IPS DF 4.7 (cell line): ENCODE data around the gene VGLL4.
"Not testable (repeated sequence)": the region's sequence is repeated elsewhere in the genome, so short reads cannot be mapped to it uniquely, and the experiment has no call there.

Experiments
- DNase-seq: peaks from one replicate; pipeline ENCODE4 v3.0.0-alpha.2; 2013; ENCODE audit warnings: low spot score; ENCODE audit errors: extremely low read depth

Gene VGLL4

DNA sequence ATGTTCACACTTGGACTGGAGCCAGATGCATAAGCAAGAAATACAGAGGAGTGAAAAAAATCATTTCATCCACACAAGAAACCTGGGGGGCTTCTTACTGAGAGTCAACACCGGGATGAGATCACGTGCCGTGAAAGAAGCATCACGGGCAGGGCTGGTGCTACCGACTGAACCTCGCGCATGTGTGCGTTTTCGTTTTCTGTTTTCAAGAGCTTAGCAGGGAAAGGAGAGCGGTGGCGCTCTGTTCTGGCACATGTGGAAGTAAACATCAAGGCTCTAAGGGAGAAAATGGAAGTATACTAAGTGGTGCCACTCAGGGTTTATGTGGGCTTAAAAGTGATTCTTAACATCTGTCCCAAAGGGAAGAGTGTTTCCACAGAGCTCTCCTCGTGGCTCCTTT, 55.9 kb downstream of the VGLL4 start:
- no peak for DNase-seq

DNA sequence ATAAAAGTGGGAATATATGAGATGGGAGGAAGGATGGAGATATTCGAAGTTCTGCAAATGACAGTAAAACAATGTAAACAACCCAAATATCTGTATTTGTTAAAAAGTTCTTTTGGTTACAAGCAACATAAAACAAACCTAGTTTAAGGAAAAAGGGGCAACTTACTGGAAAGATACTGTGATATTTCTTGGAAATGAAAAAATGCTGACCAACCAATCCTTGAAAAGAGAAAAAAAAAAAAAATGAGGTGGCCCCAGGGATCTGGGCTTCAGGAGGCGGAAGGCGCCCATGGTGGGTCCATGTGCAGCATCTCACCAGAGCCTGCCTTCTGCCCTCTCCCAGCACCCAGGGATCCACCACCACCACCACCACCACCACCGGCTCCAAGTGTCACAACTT, 59.1 kb downstream of the VGLL4 start:
- no peak for DNase-seq

DNA sequence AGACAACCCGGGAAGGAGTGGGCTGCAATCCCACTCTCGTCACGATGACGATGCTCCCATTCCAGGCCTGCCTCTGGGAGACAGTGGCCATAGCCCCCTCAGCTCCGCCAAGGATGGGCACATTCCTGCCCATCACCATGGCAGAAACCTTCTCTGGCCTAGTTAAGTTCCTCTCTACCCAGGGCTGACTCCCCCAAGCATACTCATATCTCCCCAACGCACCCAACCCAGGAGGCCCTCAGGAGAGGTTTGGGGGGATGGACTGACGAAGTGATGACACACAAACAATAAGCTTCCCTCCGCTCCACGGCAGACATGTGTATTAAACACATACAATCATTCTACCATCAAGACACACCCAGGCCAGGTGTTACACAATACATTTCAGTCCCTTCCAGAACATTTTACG, 60.1 kb downstream of the VGLL4 start:
- DNase-seq = no peak

DNA sequence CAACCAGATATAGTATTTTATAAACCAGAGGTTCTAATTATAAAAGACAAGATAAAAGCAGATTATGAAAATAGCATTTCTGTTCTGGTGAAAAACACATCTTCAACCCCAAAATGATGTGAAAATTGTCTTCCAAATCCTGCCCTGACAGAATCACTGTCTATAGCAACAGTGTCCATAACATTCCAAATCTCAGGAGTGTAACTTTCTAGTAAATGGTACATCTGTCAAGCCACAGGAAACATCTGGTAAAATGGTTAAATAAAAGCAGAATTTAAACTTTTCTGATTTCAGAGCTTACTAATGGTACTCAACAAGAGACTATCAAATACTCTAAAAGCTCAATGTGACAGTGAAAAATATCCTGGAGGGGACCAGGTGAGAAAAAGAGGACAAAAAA, 60.5 kb downstream of the VGLL4 start:
- no peak for DNase-seq

DNA sequence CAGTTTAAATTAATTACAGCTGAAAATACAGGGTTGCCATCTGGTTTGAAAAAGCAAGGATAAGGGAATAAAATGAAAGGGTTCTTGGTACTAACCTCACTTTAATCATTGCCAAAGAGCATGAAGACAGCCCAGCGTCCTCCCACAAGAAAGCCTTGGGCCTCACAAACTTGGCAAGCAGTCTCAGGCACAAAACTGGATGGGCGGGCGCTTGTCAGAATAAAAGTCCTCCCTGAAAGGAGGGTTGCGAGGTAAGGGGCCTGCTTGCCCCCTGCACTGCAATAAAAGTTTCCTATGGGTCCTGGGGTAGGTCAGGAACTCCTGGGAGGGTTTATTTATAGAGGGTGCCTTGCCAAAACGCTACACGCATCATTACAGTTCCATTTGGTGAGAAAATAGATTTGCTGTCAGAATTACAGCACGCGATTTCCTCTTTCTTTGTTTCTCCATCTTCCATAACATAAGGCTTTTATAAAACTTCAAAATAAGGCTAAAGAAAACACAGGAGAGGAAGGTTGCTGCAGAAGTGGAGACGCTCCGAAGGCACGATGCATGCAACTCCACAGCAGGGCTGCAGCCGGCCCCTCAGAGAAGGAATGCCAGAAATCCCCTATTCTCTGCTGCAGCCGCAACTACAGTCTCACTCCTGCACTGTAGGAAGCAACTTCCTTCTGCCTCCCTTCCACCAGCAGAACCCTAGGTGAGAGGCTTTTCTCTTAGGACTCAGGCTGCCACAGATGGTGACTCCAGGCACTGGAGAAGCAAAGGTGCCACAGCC, 61.3 kb downstream of the VGLL4 start:
- no peak for DNase-seq

DNA sequence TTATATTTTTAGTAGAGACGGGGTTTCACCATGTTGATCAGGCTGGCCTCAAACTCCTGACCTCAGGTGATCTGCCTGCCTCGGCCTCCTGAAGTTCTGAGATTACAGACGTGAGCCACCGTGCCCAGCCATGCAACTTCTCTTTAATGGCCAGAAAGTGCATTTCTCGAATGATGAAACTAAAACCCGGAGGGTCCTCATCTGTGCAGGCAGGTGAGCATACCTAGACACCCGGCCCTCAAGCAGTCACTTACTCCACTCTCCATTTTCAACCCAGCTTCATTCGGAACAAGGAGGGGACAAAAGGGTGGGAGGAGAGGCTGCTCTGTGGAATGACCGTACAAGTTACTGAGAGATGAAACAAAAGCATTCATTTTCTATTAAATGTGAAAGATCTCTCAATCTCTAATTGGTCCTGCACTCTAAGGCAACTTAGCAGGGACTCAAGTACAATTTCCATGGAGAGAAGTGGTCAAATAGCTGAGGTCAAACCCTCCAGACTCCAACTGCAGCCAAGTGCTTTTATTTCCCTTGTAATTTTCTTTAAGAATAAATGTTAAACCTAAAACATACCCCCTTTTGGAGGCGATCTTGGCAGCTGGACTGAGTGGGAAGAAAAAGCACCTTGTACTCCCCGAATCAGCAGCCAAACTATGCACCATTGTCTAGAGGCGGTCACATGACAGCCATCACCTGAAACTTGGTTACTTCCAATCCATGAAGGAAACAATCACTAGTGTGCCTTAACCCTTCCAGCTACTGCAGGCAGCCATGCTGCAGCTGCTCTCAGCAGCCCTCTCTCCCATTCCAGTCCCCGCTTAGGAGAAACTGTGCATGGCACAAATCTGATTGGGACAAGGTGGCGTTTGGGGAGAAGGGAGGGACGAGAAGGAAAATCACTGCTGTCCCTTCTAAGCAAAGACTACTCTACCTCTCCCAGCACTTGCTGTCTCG, 62.2 kb downstream of the VGLL4 start:
- no peak for DNase-seq

DNA sequence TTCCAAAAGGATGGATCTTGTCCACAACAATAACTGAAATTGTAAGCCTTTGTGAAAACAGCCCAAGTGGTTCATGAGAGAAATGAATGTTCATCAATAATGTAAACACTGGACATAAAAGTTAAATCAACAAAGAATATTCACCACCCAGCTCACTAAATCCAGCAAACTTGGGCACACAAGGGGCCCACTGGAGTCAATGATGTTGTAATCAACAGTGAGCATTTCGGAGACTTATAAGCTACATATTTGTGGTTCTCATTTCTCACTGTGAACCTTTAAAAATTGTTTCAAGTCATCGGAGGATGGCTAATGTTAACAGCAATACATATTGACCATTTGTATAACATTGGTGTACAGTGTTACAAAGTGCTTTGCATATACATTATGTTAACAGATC, 63.1 kb downstream of the VGLL4 start:
- DNase-seq = no peak

DNA sequence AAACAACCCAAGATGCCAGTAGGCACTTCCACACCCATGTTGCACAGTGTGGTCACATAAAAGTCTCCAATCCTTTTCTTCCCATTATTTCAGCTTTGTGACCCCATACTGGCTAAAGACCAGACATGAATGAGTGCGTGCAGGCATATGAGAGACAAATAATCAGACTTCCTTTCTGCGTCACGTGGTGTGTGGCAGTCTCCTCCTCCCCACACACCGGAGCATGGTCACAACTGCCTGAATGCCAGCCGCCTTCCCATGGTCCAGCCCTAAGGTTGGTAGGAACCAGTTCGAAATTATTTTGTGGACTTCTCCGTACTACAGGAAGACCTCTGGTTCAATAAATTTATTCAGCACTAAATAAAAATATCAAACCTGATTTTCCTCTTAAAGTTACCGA, 65.5 kb downstream of the VGLL4 start:
- DNase-seq = no peak

DNA sequence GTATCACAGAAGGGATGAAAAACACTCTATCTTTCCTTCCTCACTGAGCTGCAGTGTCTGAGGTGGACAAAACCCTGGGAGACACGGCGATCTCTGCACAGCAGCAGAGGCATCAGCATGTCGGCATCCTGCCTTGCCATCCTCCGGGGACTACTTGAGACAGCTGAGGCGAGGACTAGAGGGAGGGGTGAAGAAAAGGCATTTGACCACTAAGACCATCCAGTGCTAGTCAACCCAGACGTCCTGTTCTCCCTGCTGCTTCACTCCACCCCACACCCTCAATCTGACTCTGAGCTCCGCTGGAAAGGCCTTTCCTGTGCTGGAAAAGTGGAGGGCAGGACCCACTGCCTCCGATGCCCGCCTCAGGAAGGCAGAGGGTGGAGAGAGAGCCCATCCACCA, 67.3 kb downstream of the VGLL4 start:
- no peak for DNase-seq

DNA sequence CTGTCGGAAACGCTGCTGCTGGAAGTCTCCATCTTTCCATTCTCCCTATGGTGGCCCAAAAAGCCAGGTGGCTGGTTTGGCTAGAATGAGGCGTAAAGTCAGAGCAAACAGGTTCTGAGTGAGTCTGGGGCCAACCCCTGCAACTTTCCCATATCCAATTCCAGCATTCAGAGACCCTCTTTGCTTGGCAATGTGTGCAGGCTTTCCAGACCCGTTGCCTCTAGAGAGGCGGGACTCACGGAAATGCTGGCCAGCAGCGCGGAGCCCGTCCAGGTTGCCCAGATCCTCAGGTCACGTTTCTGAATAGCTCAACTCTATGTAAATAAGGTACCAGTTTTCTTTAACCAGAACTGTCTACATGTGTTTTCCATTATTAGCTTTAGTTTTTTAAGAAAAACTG, 68.0 kb downstream of the VGLL4 start:
- no peak for DNase-seq

DNA sequence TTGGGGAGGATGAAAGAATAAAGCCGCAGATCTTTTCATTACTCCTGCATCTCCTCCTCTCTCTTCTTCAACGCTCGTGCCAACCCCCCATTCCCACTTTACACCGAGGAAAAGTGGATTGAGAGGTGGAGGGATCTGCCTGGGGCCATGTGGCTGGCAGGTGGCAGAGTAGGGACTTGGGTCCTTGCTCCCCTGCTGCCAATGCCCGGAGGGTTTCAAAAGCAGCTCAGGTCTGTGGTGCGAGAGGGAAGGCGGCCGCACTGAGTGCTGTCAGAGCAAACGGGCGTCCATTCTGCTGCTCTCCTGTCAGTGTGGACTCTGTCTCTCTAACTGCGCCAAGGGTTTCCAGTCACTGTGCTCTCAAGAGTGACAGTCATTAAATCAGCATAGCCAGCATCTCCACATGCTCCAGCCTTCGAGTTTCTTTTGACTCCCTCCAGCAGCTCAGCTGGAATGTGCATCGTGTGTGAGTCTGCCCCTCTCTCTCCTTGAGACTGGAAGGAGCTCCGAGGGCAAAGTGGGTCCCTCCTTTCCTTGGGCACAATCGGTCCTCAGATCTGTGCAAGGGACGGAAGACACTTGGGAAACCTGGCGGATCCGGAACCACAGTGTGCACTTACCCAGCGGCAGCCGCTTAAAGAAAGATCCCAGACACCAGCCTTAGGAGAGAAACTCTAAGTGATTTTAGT, 68.6 kb downstream of the VGLL4 start:
- DNase-seq = no peak

DNA sequence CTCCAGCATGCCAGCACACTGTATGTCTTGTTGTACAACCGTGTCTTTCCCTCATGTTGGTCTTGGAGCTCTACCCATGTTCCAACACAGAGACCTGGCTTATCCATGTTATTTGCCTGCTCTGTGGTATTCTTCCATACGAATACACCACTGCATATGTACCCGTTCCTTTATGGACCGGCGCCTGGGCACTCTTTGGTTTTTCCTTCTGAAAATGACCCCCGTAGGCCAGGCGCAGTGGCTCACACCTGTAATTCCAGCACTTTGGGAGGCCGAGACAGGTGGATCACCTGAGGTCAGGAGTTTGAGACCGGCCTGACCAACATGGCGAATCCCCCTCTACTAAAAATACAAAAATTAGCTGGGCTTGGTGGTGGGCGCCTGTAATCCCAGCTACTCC, 71.1 kb downstream of the VGLL4 start:
- DNase-seq = not testable (repeated sequence)

DNA sequence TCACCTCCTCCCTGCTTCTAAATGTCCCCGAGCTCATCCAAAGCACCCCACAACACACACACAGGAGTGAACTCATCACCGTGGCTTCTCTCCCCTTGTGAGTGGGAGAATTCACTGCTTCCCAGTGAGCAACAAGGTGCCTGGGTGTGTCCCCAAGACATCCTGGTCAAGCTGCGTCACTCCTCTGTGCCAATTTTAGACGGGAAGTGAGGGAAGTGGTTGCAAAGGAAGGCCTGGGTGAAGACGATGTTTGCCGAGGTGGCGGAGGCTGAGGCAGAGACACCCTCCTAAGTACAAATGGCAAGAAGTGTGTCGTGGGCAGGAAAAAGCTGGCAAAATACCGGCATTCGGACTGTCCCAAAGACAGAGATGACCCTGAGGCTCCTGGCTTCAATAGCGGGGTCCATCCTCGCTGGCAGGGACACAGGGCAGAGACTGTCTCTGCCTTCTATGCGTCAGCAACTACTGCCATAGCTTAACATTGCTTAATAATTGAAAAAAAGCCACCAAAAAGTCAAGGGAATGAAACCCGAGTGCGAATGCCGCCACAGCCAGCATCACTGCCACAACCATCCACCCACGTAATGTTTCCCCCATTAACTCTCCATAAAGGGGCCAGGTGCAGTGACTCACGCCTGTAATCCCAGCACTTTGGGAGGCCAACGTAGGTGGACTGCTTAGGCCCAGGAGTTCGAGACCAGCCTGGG, 72.8 kb downstream of the VGLL4 start:
- no peak for DNase-seq

DNA sequence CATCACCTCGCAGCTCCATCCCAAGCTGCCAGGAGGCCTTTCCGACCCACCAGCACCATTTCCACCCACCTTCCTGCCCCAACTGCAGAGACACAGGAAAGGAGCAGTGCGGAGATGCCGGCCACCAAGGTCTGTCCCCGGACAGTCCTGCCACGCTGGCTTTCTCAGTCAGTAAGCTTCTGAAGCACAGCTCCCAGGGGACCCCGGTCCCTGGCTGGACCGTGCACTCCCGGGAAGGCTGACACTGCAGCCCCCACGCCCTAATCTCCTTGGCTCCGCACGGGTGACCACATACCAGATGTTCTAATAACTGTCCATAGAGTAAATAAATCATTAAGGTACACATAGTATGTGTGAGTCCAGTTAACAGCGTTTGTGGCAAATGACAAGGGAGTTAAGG, 73.5 kb downstream of the VGLL4 start:
- no peak for DNase-seq

DNA sequence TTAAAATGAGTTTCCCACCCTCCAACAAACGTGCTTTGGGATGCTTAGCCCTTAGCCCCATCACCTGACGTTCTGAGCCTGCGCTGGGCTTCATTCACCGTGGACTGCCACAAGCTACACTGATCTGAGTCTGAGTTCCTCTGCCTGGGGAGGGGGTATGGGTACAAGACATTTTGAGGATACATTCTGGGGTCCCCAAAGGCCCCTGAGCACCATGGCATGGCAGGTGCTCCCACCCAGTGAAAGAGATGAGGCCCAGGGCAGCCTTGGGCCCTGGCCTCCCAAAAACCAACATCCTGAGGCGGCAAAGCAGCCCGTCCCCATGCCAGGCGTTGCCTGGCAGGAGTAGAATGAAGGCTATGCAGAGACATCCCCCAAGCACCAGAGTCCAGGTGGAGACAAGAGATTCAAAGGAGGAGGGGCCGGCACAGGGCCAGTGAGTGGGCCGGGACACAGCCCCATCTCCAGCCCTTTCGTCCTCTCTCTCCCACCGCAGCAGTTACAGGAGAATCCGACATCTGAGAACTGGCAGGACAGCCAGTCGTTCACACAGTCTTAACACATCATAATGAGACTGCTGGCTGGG, 74.5 kb downstream of the VGLL4 start:
- no peak for DNase-seq

DNA sequence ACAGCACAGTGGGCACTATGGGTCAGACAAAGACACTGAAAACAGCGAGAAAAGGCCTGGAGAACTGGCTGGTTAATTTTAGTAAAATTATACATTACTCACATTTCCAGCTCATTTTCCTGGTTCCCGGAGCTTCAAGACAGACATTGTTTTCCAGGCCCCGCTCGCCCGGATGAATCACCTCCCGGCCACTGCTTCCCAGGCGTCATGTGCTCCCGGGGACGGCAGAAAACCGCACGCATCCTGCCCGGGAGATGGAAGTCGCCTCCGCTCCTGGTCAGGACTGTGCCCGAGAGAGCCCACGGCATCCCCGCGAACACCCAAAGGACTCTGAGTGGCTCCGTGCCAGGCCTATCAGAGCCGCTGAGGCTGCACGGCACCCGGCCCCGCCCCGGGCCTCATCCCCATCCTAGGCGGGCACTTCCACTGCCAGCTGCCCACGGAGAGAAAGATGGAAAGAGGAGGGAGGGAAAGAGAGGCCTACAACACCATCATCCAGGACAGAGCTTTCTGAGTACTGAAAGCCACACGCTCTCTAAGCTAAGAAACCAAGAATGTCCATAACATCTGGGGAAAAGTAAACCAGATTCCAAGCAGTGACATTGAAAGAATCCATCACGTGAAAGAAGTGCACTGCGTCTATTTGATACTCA, 75.1 kb downstream of the VGLL4 start:
- no peak for DNase-seq

DNA sequence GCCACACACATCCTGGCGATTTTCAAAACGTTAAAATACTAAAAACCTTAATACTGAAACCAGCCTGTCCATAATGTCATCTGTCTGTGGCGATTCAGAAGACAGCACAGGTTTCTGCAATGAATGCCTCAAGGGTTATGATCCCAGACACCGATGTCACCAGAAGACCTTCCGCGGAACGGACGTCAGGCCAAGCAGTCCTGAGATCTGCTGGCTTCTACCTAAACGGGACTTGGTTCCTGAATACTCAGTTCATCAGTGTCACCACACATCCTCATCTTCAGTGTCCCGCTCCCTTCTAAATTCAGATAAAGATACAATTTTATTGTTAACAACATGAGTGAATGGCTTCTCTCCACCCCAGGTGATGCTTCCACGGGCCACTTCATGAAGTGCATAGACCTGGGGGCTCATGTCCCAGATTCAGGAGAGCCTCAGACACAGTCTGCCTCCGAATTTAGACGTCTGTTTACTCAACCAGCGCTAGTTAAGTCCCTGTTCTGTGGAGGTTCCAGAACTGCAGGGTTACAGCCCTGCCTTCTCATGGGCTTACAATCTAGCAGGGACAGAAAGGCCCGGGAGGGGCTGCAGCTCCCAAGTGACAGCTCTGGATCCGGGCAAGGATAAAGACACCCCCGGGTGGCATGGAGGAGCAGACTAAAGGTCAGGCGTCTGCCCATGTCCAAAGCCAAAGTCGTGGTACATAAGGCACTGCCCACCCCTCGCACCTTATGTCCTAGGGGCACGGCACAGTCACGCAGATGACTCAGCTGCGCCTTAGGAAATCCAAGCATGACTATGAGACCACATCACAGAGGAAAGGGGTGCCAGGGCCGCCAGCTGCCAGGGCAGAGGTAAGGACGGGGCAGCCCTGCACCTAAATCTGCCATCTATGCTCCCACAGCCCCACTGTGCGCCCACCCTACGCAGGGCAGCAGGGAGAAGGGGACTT, 75.9 kb downstream of the VGLL4 start:
- no peak for DNase-seq

DNA sequence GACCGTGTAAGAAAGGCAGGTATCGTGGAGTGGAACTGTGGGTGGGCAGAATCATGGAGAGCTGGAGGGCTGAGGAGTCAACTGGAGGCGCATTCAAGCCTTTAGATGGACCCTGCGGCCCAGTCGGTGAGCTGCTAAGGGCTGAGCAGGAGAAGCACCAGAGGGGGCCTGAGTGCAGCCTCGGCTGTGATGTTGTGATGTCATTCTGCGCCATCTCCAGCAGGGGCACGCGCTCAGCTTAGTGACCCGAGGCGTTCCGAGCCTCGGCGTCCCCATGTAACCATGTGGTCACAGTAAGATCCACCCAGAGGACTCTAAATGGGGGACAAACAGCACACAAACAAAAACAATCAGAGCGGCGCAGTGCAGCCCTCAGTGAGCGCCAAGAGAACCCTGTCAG, 76.8 kb downstream of the VGLL4 start:
- DNase-seq = no peak

DNA sequence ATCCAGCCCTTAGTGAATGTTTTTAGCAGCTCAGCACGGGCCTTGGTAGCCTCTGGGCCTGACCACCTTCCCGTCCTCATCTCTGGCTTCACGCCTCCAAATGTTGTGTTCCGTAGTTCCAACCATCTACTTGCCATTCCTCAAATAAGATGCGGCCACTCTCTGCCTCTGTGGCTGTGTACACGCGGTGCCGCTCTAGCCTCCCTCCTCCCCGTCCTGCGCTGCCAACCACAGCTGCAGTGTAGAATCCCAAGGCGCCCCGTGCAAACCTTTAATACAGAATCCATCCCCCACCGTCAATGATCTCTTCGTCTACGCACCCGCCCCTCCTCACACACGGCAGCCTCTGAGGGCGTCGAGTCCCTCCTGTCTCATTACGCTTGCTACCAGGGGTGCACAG, 77.2 kb downstream of the VGLL4 start:
- no peak for DNase-seq
